PFSK-1 (cell line): ENCODE measurements around the gene SPG7.

Experiments used
- FOXP2 ChIP-seq: optimal IDR thresholded peaks from 2 replicates; pipeline ENCODE3; 2011; ENCODE audit warnings: borderline replicate concordance, control low read depth, inconsistent platforms; ENCODE audit not compliant: insufficient read depth; ENCODE audit errors: extremely low read length, extremely low read depth
- POLR2AphosphoS5 ChIP-seq: IDR thresholded peaks from 2 replicates; pipeline ENCODE4 v1.6.1; 2012; ENCODE audit warnings: low read depth, mild to moderate bottlenecking, control low read depth, low read length, moderate library complexity
- SIN3A ChIP-seq: IDR thresholded peaks from 2 replicates; pipeline ENCODE4 v1.6.1; 2012; ENCODE audit warnings: mild to moderate bottlenecking, low read length, moderate library complexity, borderline replicate concordance; ENCODE audit not compliant: insufficient read depth
- TAF1 ChIP-seq: IDR thresholded peaks from 2 replicates; pipeline ENCODE4 v1.6.1; 2012; ENCODE audit warnings: low read length, control low read depth, borderline replicate concordance; ENCODE audit not compliant: insufficient read depth
- TF ChIP-seq, protein P1 (sequence below), 2 experiments: IDR thresholded peaks; 2 replicates each; pipeline versions ENCODE4 v1.6.1 to v1.8.0; 2011 to 2012; ENCODE audit warnings: low read depth in 2 of 2, low read length in 2 of 2, control low read depth in 1 of 2, inconsistent platforms in 1 of 2, mild to moderate bottlenecking in 1 of 2, moderate library complexity in 1 of 2; ENCODE audit not compliant: insufficient read depth in 1 of 2

Gene SPG7

DNA sequence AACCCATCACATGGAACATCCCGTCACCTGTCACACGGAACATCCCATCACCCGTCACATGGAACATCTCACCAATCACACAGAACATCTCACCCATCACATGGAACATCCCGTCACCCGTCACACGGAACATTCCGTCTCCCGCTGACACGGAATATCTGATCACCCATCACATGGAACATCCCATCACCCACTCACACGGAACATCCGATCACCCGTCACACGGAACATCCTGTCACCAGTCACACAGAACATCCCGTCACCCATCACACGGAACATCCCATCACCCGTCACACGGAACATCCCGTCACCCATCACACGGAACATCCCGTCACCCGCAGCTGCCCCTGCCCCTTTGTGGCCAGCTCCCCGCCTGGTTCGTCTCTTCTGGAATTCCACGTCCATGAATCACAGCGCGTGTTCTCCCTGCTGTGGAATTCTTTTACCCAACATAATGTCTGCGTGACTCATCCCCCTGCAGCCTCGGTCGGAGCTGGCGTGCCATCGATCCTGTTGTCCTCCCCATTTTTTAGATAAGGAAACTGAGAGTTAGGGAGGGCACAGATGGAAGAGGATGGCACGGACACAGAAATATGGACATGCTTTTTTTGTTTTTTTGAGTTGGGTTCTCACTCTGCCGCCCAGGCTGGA lies 73.0 kb downstream of the SPG7 start:
- TF ChIP-seq TAF1, result no peak
- no peak for TF ChIP-seq POLR2AphosphoS5
- no peak for TF ChIP-seq SIN3A
- TF ChIP-seq FOXP2, result no peak
- TF ChIP-seq, protein P1, sequence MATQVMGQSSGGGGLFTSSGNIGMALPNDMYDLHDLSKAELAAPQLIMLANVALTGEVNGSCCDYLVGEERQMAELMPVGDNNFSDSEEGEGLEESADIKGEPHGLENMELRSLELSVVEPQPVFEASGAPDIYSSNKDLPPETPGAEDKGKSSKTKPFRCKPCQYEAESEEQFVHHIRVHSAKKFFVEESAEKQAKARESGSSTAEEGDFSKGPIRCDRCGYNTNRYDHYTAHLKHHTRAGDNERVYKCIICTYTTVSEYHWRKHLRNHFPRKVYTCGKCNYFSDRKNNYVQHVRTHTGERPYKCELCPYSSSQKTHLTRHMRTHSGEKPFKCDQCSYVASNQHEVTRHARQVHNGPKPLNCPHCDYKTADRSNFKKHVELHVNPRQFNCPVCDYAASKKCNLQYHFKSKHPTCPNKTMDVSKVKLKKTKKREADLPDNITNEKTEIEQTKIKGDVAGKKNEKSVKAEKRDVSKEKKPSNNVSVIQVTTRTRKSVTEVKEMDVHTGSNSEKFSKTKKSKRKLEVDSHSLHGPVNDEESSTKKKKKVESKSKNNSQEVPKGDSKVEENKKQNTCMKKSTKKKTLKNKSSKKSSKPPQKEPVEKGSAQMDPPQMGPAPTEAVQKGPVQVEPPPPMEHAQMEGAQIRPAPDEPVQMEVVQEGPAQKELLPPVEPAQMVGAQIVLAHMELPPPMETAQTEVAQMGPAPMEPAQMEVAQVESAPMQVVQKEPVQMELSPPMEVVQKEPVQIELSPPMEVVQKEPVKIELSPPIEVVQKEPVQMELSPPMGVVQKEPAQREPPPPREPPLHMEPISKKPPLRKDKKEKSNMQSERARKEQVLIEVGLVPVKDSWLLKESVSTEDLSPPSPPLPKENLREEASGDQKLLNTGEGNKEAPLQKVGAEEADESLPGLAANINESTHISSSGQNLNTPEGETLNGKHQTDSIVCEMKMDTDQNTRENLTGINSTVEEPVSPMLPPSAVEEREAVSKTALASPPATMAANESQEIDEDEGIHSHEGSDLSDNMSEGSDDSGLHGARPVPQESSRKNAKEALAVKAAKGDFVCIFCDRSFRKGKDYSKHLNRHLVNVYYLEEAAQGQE (IDR thresholded peaks at IDR 0.05; ENCODE audit: insufficient read depth in 1 of 2, low read depth in 2 of 2, low read length in 2 of 2), result no peak

DNA sequence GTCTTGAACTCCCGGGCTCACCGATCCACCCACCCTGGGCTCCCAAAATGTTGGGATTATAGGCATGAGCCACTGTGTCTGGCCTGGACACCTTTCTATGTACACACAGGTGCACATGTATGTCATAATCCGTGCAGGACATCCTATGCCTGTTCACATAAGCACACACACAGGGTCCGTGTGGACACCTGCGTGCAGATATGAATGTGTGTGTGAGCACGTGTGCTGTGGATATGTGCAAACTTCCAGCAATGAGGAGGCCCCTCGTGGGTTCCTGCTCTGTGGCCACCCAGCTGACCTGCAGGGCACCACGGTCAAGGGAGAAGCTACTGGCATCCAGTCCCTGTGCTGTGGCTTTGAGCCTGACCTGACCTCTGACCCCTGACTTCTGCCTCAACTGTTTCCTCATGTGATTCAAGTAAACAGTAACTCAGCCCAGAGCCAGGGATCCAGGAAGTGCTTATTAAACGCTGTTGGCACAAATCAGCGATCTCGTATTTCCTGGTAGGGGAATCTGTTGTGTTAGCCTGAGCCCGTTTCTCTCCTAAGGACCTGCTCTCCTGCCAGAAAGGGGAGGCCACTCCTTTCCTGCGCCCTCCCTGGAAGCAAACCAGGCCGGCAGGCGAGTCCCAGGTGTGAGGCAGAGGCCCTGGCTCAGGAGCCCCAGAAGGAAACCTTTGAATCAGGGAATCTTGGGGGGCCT lies 73.8 kb downstream of the SPG7 start:
- TF ChIP-seq FOXP2, result peak; percentile 39
- TF ChIP-seq, protein P1 (IDR thresholded peaks at IDR 0.05; ENCODE audit: insufficient read depth in 1 of 2, low read depth in 2 of 2, low read length in 2 of 2), result no peak

DNA sequence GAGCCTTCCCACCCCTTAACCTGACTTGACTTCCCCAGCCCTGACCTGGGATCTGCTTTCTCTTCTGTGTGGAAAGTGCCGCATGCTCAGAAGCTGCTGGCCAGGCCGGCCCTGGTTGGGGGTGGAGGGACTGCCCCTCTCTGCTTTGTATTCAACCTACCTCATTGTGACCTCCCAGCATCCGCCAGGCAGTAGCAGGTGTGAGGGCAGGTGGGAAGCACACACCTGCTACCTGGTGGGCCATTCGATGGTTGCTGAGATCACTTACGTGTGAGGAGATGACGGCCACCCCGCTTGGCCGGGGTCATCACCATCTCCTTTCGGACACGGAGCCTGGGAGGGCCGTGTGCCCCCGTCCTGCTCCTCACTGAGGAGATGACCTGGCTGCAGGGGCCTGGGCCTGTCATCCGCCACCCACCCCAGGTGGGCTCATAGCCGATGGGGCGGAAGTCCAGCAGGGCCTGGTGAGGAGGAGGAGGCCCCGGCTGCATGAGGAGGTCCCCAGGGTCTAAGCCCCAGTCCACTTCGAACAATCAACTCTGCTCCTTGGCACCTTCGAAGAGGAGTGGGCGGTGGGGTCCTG lies 74.5 kb downstream of the SPG7 start:
- TF ChIP-seq, protein P1 (IDR thresholded peaks at IDR 0.05; ENCODE audit: insufficient read depth in 1 of 2, low read depth in 2 of 2, low read length in 2 of 2), result no peak
- no peak for TF ChIP-seq POLR2AphosphoS5
- no peak for TF ChIP-seq SIN3A
- TF ChIP-seq FOXP2, result no peak
- TF ChIP-seq TAF1, result no peak

DNA sequence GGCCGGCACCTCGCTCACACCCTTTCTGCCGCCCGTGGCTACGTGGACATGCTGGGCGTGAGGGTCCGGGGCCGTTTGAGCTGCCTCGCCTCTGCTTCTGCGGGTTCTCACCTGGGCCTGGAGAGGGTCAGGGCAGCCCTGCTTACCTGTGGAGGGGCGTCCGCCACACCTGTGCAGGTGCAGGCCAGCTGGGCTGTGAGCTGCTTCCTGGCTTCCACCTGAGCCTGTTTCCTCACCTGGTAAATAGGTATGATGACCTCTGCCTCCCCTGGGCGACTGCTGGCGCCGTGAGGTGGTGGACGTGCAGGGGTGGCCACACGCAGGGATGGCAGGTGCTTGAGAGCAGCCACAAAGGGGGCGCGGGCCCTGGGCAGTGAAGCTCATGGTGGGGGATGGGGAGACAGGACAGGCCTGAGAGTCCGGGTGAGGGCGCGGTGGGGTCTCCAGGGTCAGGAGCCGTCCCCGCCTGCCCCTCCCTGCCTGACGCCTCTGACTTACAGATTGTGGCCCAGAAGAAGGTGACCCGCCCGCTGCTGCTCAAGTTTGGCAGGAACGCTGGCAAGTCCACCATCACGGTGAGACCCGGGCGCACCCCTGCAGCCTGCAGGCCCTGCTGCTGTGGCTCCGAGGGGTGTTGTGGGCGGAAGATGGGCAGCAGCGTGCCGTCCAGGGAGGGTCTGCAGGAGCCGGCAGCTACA lies 75.1 kb downstream of the SPG7 start:
- TF ChIP-seq FOXP2, result no peak
- TF ChIP-seq POLR2AphosphoS5, result no peak
- TF ChIP-seq, protein P1 (IDR thresholded peaks at IDR 0.05; ENCODE audit: insufficient read depth in 1 of 2, low read depth in 2 of 2, low read length in 2 of 2), result no peak
- no peak for TF ChIP-seq SIN3A
- TF ChIP-seq TAF1, result no peak
